Stomach (tissue), 4 donors: ENCODE results near the gene IFT52.

Experiments used
- POLR2AphosphoS5 ChIP-seq, 3 donors: sonication (generic); formaldehyde crosslinking; IDR thresholded peaks; one replicate each; pipeline ENCODE4 v1.6.1; 2016; ENCODE audit warnings: antibody characterized with exemption in 3 of 3
- TF ChIP-seq, protein P1 (sequence below), 7 experiments: fragments of 450-650 bp in 4 of 7; fragments of 200-600 bp in 3 of 7; sonication (generic) in 3 of 7; IDR thresholded peaks; one replicate each; pipeline ENCODE4 v1.5.1; 2016 to 2019; ENCODE audit warnings: antibody characterized with exemption in 7 of 7, control low read depth in 2 of 7, mild to moderate bottlenecking in 1 of 7

GRCh38 chr20:43549416-43550065 lies 41.2 kb upstream of the IFT52 start:
- TF ChIP-seq, protein P1, sequence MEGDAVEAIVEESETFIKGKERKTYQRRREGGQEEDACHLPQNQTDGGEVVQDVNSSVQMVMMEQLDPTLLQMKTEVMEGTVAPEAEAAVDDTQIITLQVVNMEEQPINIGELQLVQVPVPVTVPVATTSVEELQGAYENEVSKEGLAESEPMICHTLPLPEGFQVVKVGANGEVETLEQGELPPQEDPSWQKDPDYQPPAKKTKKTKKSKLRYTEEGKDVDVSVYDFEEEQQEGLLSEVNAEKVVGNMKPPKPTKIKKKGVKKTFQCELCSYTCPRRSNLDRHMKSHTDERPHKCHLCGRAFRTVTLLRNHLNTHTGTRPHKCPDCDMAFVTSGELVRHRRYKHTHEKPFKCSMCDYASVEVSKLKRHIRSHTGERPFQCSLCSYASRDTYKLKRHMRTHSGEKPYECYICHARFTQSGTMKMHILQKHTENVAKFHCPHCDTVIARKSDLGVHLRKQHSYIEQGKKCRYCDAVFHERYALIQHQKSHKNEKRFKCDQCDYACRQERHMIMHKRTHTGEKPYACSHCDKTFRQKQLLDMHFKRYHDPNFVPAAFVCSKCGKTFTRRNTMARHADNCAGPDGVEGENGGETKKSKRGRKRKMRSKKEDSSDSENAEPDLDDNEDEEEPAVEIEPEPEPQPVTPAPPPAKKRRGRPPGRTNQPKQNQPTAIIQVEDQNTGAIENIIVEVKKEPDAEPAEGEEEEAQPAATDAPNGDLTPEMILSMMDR (IDR thresholded peaks at IDR 0.05) = no peak
- no peak for TF ChIP-seq POLR2AphosphoS5 (IDR thresholded peaks at IDR 0.05)
